ENCODE data around the gene MSTN.

Gene MSTN

DNA sequence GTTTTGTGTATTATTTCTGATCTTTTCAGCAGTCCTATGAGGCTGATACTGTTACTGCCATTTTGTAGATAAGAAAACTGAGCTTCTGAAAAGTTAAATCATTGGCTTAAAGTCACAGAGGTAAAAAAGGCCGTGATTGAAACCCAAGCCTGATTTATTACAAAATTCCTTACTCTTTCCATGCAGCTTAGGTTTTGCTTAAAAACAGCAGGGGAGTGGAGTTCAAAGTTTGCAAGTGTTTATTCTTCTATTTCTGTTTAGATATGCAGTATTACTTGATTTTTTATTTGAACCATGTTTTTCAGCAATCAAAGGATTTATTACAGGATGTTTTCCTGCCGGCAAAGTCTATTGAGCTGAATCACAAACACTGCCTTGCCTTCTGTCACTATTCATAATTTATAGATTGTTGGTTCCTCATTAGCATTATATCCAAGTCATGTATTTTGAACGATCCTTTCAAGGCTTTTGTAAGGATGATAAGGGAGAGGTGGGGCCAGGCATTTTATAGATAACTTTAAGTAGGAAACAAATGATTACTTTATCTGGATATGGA lies 31.9 kb upstream of the MSTN start:
- no CpG with 5 or more reads among the region's 3 CpGs for WGBS (ENCODE audit: insufficient coverage, insufficient read length)
- no peaks in the 10 kb centered on the region for H3K27me3 ChIP-seq (ENCODE audit: control insufficient read depth, insufficient read depth, low read length)
- H3K36me3 ChIP-seq (ENCODE audit: control insufficient read depth, insufficient read depth, low read length), result no peaks in the 10 kb centered on the region
- no peak overlapping the region for H3K27ac ChIP-seq (ENCODE audit: low read length)
- no peaks in the 10 kb centered on the region for H3K4me1 ChIP-seq (ENCODE audit: control insufficient read depth, insufficient read depth, low read length)
- H3K9me3 ChIP-seq (ENCODE audit: control insufficient read depth, insufficient read depth, low read length), result no peaks in the 10 kb centered on the region
- no peak for DNase-seq (ENCODE audit: low read depth, low spot score)
- H3K4me3 ChIP-seq (ENCODE audit: low read length), result no peak overlapping the region

DNA sequence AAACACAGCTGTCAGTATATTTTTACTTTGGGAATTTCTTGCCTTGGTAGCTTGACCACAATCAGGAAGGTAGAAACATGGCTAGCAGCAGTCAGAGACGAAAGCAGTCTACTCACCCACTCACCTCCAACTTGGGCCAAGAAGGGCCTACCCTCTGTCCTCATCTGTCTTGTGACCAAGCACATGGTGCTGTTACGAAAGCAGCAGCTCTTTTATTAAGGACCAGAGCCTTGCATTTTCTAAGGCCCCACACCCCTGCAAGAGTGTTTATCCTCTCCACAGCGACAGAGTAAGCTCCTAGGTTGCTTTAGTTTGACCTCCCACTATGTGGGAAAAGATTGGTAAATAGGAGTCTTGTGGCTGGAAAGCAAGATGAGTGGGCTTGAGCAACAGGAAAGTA lies 31.3 kb upstream of the MSTN start:
- WGBS (ENCODE audit: insufficient coverage, insufficient read length), result no CpG with 5 or more reads among the region's 3 CpGs
- Histone ChIP-seq H3K36me3 (ENCODE audit: control insufficient read depth, insufficient read depth, low read length) (no peaks in the 10 kb centered on the region), H3K27ac (ENCODE audit: low read length) (no peak overlapping the region), H3K9me3 (ENCODE audit: control insufficient read depth, insufficient read depth, low read length) (no peaks in the 10 kb centered on the region), H3K4me3 (ENCODE audit: low read length) (no peak overlapping the region), H3K4me1 (ENCODE audit: control insufficient read depth, insufficient read depth, low read length) (no peaks in the 10 kb centered on the region), H3K27me3 (ENCODE audit: control insufficient read depth, insufficient read depth, low read length) (no peaks in the 10 kb centered on the region)
- no peak for DNase-seq (ENCODE audit: low read depth, low spot score)

DNA sequence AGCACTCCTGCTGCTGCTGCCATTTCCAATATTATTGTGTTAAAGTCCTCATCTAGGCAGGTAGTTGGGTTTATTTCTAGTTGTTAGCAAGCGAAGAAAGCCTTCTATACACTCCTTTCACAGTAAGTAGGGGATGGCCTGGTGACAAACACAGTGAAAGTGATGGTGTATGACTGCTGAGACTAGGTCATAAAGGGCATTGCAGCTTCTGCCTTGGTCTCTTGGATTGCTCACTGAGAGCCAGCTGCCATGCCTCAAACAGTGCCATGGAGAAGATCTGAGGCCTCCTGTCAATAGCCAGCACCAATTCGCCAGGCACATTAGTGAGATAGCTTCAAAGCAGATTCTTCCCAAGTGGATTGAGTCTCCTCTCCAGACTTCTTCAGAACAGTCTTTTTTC lies 27.6 kb upstream of the MSTN start:
- Histone ChIP-seq H3K27ac (ENCODE audit: low read length) (no peak overlapping the region), H3K36me3 (ENCODE audit: control insufficient read depth, insufficient read depth, low read length) (no peaks in the 10 kb centered on the region), H3K9me3 (ENCODE audit: control insufficient read depth, insufficient read depth, low read length) (no peaks in the 10 kb centered on the region), H3K4me1 (ENCODE audit: control insufficient read depth, insufficient read depth, low read length) (no peaks in the 10 kb centered on the region), H3K27me3 (ENCODE audit: control insufficient read depth, insufficient read depth, low read length) (no peaks in the 10 kb centered on the region), H3K4me3 (ENCODE audit: low read length) (no peak overlapping the region)
- WGBS (ENCODE audit: insufficient coverage, insufficient read length), result no CpG with 5 or more reads among the region's 2 CpGs
- no peak for DNase-seq (ENCODE audit: low read depth, low spot score)

DNA sequence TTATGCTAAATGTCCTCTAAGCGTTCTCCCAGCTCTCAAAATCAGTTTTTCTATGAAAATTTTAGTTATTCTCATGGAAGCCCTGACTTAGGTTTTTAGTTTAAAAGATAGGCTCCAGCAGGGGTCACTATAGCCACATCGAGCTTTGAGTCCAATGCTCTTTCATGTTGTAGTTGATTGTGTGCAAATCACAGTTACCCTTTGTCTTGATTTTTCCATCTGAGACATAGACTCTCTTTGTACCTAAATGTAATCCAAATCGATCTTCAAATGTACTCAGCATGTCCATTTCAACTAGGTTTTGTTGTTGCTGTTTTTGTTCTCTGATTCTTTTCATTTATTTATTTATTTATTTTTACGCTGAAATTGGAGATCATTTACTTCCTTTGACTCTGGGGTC lies 26.4 kb upstream of the MSTN start:
- no peak overlapping the region for H3K4me3 ChIP-seq (ENCODE audit: low read length)
- H3K4me1 ChIP-seq (ENCODE audit: control insufficient read depth, insufficient read depth, low read length), result no peaks in the 10 kb centered on the region
- H3K27ac ChIP-seq (ENCODE audit: low read length), result no peak overlapping the region
- no CpG with 5 or more reads among the region's 4 CpGs for WGBS (ENCODE audit: insufficient coverage, insufficient read length)
- peak; percentile 27 for DNase-seq (ENCODE audit: low read depth, low spot score)
- no peaks in the 10 kb centered on the region for H3K27me3 ChIP-seq (ENCODE audit: control insufficient read depth, insufficient read depth, low read length)
- H3K36me3 ChIP-seq (ENCODE audit: control insufficient read depth, insufficient read depth, low read length), result no peaks in the 10 kb centered on the region
- H3K9me3 ChIP-seq (ENCODE audit: control insufficient read depth, insufficient read depth, low read length), result no peaks in the 10 kb centered on the region

DNA sequence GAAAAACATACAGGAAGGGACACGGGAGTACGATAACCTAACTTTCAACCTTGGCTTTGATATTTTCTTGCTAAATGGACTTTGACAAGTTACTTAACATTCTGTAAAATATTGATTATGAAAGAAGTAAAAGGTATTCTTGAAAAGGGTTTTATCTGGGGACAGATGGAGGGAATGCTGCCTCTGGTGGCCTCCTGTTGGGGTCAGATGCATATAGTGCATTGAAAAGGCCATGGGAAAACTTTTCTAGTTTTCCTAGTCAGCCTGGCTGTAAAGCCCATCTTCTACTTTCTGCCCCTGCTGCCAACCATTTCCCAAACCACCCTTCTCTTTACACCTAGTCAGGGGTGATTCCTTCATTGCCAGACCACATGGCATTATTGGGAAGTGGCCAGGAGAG lies 22.2 kb upstream of the MSTN start:
- DNase-seq (ENCODE audit: low read depth, low spot score), result no peak
- H3K36me3 ChIP-seq (ENCODE audit: control insufficient read depth, insufficient read depth, low read length), result no peaks in the 10 kb centered on the region
- no peaks in the 10 kb centered on the region for H3K27me3 ChIP-seq (ENCODE audit: control insufficient read depth, insufficient read depth, low read length)
- no peak overlapping the region for H3K4me3 ChIP-seq (ENCODE audit: low read length)
- H3K4me1 ChIP-seq (ENCODE audit: control insufficient read depth, insufficient read depth, low read length), result no peaks in the 10 kb centered on the region
- no peak overlapping the region for H3K27ac ChIP-seq (ENCODE audit: low read length)
- no CpG with 5 or more reads among the region's 2 CpGs for WGBS (ENCODE audit: insufficient coverage, insufficient read length)
- H3K9me3 ChIP-seq (ENCODE audit: control insufficient read depth, insufficient read depth, low read length), result no peaks in the 10 kb centered on the region

DNA sequence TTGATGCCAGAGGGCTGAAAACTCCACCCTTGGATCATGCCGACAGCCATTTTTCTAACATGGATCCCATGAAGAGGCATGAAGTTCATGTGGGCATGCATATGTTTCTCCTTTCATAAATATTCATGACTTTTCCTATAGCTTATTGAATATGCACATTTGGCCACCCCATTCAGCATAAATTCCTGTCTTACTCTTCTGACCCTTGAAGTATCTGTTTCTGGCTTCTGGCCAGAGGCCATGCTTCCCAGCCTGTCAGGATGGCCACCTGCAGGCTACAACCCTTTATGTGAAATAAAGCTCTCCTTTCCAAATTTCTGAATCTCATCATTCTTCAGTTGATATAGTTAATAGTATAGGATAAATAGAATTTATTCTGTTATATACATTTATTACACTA lies 19.6 kb upstream of the MSTN start:
- WGBS (ENCODE audit: insufficient coverage, insufficient read length), result no CpG with 5 or more reads among the region's 1 CpG

DNA sequence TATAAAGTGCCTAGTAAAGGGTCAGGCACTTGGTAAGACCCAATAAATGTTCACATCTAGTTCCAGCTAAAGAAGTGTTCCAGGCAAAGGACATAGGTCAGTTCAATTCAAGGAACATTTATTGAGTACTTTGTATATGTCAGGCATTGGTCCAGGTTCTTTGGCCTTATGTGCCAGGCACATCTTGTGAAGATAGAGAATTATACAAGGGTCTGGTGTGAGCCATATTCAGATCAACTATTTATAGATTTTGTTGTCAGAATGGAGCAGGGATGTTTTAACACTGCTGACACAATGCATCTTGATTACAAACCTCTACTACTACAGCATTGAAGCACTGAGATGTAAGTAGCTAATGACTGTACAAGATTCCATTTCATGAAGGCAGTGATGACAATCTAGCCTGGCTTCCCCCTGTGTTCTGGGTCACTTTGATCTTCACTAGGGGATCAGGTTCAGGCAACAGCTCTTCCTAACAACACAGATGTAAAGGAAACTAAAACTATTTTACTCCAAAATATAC lies 18.1 kb upstream of the MSTN start:
- Histone ChIP-seq H3K36me3 (ENCODE audit: control insufficient read depth, insufficient read depth, low read length) (no peaks in the 10 kb centered on the region), H3K4me3 (ENCODE audit: low read length) (no peak overlapping the region), H3K4me1 (ENCODE audit: control insufficient read depth, insufficient read depth, low read length) (no peaks in the 10 kb centered on the region), H3K27me3 (ENCODE audit: control insufficient read depth, insufficient read depth, low read length) (no peaks in the 10 kb centered on the region), H3K27ac (ENCODE audit: low read length) (no peak overlapping the region), H3K9me3 (ENCODE audit: control insufficient read depth, insufficient read depth, low read length) (no peaks in the 10 kb centered on the region)
- DNase-seq (ENCODE audit: low read depth, low spot score), result no peak

More for the DNA sequence above, 19.6 kb upstream of the MSTN start:
- Histone ChIP-seq H3K4me1 (ENCODE audit: control insufficient read depth, insufficient read depth, low read length) (no peaks in the 10 kb centered on the region), H3K27me3 (ENCODE audit: control insufficient read depth, insufficient read depth, low read length) (no peaks in the 10 kb centered on the region), H3K9me3 (ENCODE audit: control insufficient read depth, insufficient read depth, low read length) (no peaks in the 10 kb centered on the region), H3K4me3 (ENCODE audit: low read length) (no peak overlapping the region), H3K27ac (ENCODE audit: low read length) (no peak overlapping the region), H3K36me3 (ENCODE audit: control insufficient read depth, insufficient read depth, low read length) (no peaks in the 10 kb centered on the region)
- DNase-seq (ENCODE audit: low read depth, low spot score), result no peak

DNA sequence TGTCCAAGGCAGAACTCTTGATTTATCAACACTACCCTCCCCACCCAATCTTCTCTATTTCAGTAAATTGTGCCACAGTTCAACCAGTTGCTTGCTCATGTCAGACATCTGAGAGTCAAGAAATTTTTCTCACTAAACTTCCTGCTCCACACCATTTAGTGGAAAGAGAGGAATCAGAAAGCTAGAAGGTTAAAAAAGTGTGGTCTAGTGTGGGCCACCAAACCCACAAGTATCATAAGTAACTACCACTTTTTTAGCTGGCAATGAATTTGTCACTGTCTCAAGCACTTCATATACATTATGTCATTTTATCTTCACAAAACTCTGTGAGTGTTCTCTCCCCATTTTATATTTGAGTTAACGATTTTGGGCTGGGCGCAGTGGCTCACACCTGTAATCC lies 16.6 kb upstream of the MSTN start:
- H3K4me1 ChIP-seq (ENCODE audit: control insufficient read depth, insufficient read depth, low read length), result no peaks in the 10 kb centered on the region
- no peak for DNase-seq (ENCODE audit: low read depth, low spot score)
- no peak overlapping the region for H3K27ac ChIP-seq (ENCODE audit: low read length)
- no peaks in the 10 kb centered on the region for H3K9me3 ChIP-seq (ENCODE audit: control insufficient read depth, insufficient read depth, low read length)
- H3K4me3 ChIP-seq (ENCODE audit: low read length), result no peak overlapping the region
- no peaks in the 10 kb centered on the region for H3K27me3 ChIP-seq (ENCODE audit: control insufficient read depth, insufficient read depth, low read length)
- H3K36me3 ChIP-seq (ENCODE audit: control insufficient read depth, insufficient read depth, low read length), result no peaks in the 10 kb centered on the region
- no CpG with 5 or more reads among the region's 2 CpGs for whole genome bisulfite sequencing (ENCODE audit: insufficient coverage, insufficient read length)

DNA sequence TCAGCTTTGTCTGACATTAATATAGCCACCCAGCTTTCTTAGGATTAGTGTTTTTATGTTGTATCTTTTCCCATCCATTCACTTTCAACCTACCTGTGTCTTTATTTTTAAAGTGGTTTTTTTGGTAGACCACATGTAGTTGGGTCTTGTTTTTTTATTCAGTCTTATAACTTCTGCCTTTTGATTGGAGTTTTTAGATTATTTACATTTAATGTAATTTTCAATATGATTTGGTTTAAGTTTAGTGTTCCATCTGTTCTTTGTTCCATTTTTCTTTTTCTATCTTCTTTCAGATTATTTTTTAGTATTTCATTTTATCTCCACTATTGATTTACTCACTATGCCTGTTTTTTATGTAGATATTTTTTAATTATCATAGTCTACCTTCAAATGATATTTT lies 13.1 kb upstream of the MSTN start:
- Histone ChIP-seq H3K4me3 (ENCODE audit: low read length) (no peak overlapping the region), H3K4me1 (ENCODE audit: control insufficient read depth, insufficient read depth, low read length) (no peaks in the 10 kb centered on the region), H3K27ac (ENCODE audit: low read length) (no peak overlapping the region), H3K27me3 (ENCODE audit: control insufficient read depth, insufficient read depth, low read length) (no peaks in the 10 kb centered on the region), H3K36me3 (ENCODE audit: control insufficient read depth, insufficient read depth, low read length) (no peaks in the 10 kb centered on the region), H3K9me3 (ENCODE audit: control insufficient read depth, insufficient read depth, low read length) (no peaks in the 10 kb centered on the region)
- no peak for DNase-seq (ENCODE audit: low read depth, low spot score)

DNA sequence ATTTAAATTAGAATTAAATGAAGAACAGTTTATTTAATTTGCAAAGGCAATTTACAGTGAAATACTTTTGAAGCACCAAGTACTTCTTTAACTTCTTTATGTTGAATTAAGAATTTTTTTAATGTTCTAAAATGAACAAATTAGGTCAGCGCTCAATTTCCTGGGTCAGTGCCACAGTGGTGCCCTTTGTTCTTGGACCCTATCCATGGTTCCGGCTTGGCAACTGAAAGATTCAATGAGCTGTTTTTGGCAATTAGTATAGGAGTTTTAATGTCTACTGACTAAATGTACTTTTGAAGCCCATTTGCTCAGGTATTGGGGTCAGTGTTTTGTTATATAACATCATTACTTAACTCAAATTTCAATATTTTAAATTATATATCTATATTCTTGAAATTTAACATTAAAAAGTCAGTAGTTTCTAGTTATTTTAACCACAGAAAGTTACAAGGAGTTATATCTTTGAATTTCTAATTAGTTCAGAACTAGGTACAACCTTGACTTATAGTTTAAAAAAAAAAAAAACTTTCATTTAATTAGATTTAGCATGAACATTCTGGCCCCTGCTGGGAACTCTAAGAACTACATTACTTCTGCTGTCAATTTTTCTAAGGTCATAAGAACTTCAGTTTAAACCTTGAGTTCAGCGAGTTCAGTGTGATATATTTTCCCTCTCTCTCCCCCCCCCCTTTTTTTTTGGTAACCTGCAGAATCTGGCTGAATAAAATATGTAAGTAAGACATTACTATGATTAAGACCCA lies 7.6 kb upstream of the MSTN start:
- H3K27me3 ChIP-seq (ENCODE audit: control insufficient read depth, insufficient read depth, low read length), result no peaks in the 10 kb centered on the region
- no peaks in the 10 kb centered on the region for H3K4me1 ChIP-seq (ENCODE audit: control insufficient read depth, insufficient read depth, low read length)
- H3K4me3 ChIP-seq (ENCODE audit: low read length), result no peak overlapping the region
- H3K27ac ChIP-seq (ENCODE audit: low read length), result no peak overlapping the region
- no peaks in the 10 kb centered on the region for H3K36me3 ChIP-seq (ENCODE audit: control insufficient read depth, insufficient read depth, low read length)
- DNase-seq (ENCODE audit: low read depth, low spot score), result no peak
- no CpG with 5 or more reads among the region's 3 CpGs for WGBS (ENCODE audit: insufficient coverage, insufficient read length)
- H3K9me3 ChIP-seq (ENCODE audit: control insufficient read depth, insufficient read depth, low read length), result no peaks in the 10 kb centered on the region

DNA sequence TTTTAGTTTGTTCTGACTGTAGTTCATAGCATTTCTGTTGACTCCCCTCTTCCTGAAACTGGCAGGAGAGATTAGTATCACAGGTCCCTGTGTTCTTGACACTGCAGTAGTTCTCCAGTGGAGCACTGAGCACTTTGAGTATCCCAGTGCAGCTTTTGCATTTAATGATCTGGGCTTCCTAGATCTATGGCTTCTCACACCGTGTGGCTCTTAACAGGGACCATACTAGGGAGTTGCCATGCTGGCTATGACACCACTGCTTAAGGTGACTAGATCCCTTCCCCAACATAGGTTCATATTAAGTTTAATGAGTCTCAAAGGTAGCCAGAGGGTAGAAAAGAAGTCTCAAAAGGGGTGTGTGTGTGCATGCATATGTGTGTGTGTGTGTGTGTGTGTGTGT lies 6.2 kb upstream of the MSTN start:
- no peak for DNase-seq (ENCODE audit: low read depth, low spot score)
- H3K36me3 ChIP-seq (ENCODE audit: control insufficient read depth, insufficient read depth, low read length), result no peaks in the 10 kb centered on the region
- no CpG with 5 or more reads among the region's 1 CpG for WGBS (ENCODE audit: insufficient coverage, insufficient read length)
- H3K27me3 ChIP-seq (ENCODE audit: control insufficient read depth, insufficient read depth, low read length), result no peaks in the 10 kb centered on the region
- no peak overlapping the region for H3K27ac ChIP-seq (ENCODE audit: low read length)
- H3K4me3 ChIP-seq (ENCODE audit: low read length), result no peak overlapping the region
- no peaks in the 10 kb centered on the region for H3K4me1 ChIP-seq (ENCODE audit: control insufficient read depth, insufficient read depth, low read length)
- no peaks in the 10 kb centered on the region for H3K9me3 ChIP-seq (ENCODE audit: control insufficient read depth, insufficient read depth, low read length)
